Cerebellar cortex (tissue), 1 donor: ENCODE data around the gene ZNF776.
"Not testable (repeated sequence)": the region's sequence is repeated elsewhere in the genome, so short reads cannot be mapped to it uniquely, and the experiment has no call there.

ENCODE experiments used
- DNase-seq: peaks from one replicate; pipeline ENCODE4 v3.0.0-alpha.2; 2015; ENCODE audit warnings: low spot score

Gene ZNF776

GRCh38 chr19:57746580-57747471, at the start of gene ZNF776:
Gene ZNF776, plus strand, starts transcription at chr19:57746815. Its CDS starts 244 bp downstream, at chr19:57747059.
- DNase-seq = peak; percentile 98

DNA sequence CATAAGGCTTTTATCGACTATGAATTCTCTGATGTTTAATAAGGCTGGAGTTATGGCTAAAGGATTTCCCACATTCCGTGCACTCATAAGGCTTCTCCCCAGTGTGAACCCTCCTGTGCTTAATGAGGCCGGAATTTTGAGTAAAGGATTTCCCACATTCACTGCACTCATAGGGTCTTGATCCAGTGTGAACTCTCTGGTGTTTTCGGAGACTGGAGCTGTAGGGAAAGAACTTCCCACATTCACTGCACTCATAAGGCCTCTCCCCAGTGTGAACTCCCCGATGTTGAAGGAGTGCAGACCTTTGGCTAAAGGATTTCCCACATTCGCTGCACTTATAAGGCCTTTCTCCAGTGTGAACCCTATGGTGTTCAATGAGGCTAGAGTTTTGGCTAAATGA, 45.0 kb upstream of the ZNF776 start:
- DNase-seq = no peak

GRCh38 chr19:57706346-57706745, 40.3 kb upstream of the ZNF776 start:
- DNase-seq = no peak

DNA sequence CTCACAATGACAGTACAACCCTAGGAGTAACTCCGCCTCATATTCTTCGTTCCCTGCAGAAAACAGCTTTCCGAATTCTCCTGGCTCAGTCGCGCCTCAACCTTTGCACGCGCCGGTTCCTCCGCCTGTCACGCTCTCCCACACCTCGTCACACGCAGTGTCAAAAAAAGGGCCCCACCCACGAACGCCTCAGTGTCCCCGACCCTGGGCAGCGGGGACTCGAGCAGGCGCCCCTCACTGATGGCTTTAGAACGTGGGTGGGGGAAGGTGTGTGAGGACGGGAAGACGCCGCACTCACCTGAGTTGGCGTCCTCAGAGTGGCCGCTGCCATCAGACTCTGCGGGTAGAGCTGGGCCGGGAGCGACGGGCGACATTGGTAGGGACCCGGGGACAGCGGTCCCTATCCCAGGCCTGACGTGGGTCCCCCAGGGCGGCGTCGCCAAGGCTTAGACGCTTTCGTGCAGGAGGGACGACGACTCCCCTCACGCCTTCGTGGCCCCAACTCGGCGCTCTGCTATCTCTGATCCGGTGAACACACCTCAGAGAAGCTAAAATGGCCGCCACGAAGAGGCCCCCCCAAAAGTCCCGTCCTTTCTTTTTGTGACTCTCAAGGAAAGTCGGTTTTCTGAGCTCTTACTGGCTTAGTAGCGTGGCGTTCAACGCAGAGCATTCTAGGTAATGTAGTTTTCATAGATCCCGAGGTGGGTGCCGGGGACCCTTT, 37.8 kb upstream of the ZNF776 start, which contains the start of gene ZNF154:
TSS of gene ZNF154 (minus strand) at position 564 of the 721 bp plus-strand sequence. CDS start at position 331, 233 bp downstream.
- peak; percentile 86 for DNase-seq

- no peak for DNase-seq
Measured at GRCh38 chr19:57709616-57710015, 37.0 kb upstream of the ZNF776 start.

DNA sequence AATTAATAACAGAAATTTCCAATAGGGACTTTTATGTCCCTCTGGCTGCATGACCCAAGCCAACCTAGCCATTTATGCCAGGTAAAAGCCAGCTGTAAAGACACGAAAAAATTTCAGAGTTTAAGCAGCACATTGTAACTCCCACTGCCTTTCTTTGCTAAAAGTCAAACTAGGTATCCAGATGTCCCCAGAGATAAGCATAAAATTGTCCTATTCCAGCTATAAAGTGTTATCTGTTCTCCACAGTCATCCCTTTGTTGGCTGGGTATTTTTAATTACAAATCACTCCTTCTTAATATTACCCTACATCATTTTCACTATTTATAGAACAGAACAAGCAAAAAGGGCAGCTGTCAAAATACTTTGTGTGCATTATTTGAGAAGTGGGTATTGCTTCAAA, 34.4 kb upstream of the ZNF776 start:
- no peak for DNase-seq

DNA sequence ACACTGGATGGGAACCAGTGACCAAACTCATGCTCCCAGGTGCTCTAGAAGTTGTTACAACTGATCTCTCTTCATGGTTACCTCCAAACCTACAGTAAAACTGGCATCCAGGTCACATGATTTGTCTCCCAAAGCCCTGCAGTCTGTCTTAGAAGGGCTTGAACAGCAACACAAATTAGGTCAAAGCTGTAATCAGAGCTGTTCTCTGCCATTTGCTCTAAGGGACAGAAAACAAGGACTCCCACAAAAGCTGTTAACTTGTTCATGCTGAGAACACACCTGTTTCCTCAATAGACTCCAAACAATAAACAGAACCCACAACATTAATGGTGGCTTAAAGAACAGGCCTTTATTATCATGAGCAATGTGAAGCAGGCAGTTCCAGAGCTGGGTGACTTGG, 27.2 kb upstream of the ZNF776 start:
- peak; percentile 93 for DNase-seq

DNA sequence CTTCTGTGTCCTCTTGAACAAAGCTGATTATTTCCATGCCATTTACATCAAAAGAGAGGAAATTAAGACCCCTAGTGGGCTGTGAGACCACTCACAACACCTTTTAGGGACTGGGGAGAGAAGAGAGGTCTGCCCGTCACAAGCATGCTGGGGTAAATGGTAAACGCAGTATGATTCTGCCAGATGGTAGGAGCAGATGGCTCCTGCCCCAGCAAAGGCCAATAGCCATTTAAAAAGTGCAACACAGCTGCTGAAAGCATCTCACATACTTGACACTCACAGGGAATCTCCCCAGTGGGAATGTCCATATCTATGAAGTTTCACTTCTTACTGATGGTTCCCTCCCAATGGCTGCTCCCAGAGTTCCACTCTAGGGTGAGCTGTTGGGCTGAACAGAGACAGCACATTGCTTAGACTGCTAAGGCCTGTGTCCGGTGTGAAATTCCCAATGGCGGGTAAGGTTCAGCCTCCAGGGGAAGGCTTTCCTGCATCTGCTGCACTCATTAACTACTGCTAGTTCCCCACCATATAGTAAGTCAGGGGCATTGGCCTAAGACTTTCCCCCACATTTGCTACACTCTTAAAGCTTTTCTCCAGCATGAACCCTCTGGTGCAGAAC, 26.6 kb upstream of the ZNF776 start:
- DNase-seq = peak; percentile 75

- DNase-seq = no peak
Measured at GRCh38 chr19:57720878-57721277, 25.7 kb upstream of the ZNF776 start.

DNA sequence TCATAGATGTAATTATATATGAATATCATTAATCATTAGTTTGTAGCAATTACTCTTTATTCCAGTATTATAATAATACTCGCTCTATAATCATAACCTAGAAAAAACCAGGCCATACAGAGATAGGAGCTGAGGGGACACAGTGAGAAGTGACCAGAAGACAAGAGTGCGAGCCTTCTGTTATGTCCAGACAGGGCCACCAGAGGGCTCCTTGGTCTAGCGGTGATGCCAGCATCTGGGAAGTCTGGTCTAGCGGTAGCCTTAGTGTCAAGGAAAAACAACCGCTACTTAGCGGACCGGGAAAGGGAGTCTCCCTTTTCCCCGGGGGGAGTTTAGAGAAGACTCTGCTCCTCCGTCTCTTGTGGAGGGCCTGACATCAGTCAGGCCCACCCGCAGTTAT, 8.3 kb upstream of the ZNF776 start:
- peak; percentile 66 for DNase-seq

DNA sequence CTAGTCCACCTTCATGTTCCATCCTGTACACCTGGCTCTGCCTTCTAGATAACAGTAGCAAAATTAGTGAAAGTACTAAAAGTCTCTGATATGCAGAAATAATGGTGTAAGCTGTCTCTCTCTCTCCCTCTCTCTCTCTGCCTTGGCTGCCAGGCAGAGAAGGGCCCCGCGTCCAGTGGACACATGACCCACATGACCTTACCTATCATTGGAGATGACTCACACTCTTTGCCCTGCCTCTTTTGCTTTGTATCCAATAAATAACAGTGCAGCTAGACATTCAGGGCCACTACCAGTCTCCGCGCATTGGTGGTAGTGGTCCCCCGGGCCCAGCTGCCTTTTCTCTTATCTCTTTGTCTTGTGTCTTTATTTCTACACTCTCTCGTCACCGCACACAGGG, 7.8 kb upstream of the ZNF776 start:
- DNase-seq = not testable (repeated sequence)

DNA sequence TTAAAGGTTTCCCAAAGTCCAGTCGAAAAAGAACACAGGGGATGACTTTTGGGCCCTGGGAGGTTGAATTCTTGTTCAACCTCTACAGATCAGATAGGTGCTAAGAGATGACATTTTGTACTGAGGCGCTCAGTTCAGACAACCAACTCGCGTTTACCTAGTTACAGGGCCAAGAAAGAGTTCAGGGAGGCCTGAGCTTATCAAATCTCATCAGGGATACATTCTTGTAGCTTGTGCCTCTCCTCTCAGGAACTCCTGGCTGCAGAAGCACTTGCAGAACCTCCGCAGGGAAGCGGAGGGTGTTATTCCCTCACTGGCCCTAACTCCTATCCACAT, 825 bp downstream of the ZNF776 start:
- DNase-seq = no peak

- no peak for DNase-seq
Measured at GRCh38 chr19:57748029-57748428, 1.4 kb downstream of the ZNF776 start.

DNA sequence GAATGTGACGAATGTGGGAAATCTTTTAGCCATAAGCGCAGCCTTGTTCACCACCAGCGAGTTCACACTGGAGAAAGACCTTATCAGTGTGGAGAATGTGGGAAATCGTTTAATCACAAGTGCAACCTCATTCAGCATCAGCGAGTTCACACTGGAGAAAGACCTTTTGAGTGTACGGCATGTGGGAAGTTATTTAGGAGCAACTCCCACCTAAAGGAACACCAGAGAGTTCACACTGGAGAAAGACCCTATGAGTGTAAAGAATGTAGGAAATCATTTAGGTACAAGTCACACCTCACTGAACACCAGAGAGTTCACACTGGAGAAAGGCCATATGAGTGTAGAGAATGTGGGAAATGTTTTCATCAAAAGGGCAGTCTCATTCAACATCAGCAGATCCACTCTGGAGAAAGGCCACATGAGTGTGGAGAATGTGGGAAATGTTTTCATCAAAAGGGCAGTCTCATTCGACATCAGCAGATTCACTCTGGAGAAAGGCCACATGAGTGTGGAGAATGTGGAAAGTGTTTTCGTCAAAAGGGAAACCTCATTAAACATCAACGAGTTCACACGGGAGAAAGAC, 7.6 kb downstream of the ZNF776 start:
- no peak for DNase-seq

- DNase-seq = no peak
Measured at GRCh38 chr19:57755031-57755430, 8.4 kb downstream of the ZNF776 start.

DNA sequence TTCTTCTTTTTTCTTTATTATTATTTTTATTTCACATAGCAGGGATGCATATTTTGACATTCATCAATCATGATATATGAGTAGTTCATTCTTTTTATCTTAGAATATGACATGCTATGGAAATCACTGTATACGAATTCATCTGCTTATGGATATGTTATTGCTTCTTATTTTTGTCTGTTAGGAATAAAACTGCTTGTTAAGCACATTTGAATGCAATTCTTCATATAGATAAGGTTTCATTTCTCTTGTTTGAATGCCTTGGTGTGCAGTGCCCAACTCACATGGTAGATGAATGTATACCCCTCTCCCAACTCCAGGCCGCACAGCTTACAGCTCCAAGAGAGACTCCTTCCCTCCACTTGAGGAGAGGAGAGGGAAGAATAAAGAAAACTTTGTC, 11.3 kb downstream of the ZNF776 start:
- no peak for DNase-seq

GRCh38 chr19:57759096-57759495, 12.5 kb downstream of the ZNF776 start:
- no peak for DNase-seq

GRCh38 chr19:57769345-57770131, 22.9 kb downstream of the ZNF776 start, which contains the start of gene ZNF586:
Gene ZNF586, plus strand, starts transcription at chr19:57769676. Its CDS starts 167 bp downstream, at chr19:57769843.
- peak; percentile 98 for DNase-seq

- DNase-seq = no peak
Measured at GRCh38 chr19:57771417-57771816, 24.8 kb downstream of the ZNF776 start.

DNA sequence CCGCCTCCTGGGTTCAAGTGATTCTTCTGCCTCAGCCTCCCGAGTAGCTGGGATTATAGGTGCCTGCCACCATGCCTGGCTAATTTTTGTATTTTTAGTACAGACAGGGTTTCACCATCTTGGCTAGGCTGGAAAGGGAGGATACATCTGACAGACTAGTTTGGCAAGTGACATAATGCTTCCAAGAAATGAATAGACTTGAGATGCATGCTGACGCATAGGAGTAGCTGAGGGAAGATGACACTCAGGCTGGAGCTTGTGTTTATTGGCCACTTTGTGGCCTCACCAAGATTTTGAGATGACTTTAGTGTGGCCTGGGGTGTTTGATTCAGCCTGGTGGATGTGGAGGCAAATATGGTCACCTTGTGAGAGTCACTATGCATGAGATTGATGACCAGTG, 26.9 kb downstream of the ZNF776 start:
- DNase-seq = no peak

DNA sequence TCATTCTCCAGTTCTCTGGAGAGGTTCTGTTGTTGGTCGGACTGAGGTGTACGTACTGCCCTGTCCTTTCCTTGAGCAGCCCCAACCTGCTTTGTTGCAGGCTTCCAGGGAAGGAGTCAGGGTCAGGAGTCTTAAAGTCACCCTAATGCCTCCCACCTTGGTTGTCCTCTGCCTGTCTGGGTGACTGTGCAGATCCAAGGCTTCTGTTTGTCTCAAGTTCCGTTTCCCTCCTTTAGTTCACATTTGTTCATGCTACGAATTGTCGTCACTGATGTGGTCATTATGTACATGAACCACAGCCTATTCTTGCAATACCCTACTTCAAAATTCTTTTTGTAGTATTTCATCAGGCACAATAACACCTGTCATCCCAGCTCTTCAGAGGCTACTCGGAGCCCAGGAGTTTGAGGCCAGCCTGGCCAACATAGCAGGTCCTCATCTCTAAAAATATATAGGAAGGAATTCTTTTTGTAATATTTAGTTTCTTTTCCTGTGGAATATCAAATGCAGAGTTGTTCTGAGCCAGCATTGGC, 30.2 kb downstream of the ZNF776 start:
- DNase-seq = no peak
